Keratinocyte (primary cell): ENCODE data around the gene PRKCI. TPM values are rescaled to one million over a fixed set of nuclear protein-coding genes. Genes with fewer than 3 reads are reported as not detected.

Experiments used
- DNase-seq: peaks from one replicate; pipeline ENCODE4 v3.0.0-alpha.2; 2011; ENCODE audit warnings: low read depth, missing footprints, low spot score
- FAIRE-seq: peaks from 2 replicates; lab custom pipeline; 2011; peaks lifted over from hg19 to GRCh38; lab: Jason Lieb, UNC
- H2AFZ ChIP-seq: 2 replicates; pipeline ENCODE4 v1.6.0; 2012; ENCODE audit warnings: low read length, control low read depth, inconsistent platforms; ENCODE audit not compliant: control insufficient read depth
- H3K27ac ChIP-seq: 2 replicates; pipeline ENCODE4 v1.5.1; 2011; ENCODE audit warnings: low read length; ENCODE audit not compliant: control insufficient read depth, insufficient read depth
- H3K27me3 ChIP-seq: 3 replicates; pipeline ENCODE4 v1.6.0; 2011; ENCODE audit warnings: low read length; ENCODE audit not compliant: control insufficient read depth, insufficient read depth; ENCODE audit errors: extremely low read depth
- H3K36me3 ChIP-seq, 2 experiments: 2 replicates in 1 of 2; 3 replicates in 1 of 2; pipeline ENCODE4 v1.5.1; 2011; ENCODE audit warnings: low read length in 2 of 2, mild to moderate bottlenecking in 1 of 2; ENCODE audit not compliant: control insufficient read depth in 2 of 2, insufficient read depth in 2 of 2; ENCODE audit errors: extremely low read depth in 1 of 2
- H3K4me1 ChIP-seq: 3 replicates; pipeline ENCODE4 v1.5.1; 2011; ENCODE audit warnings: low read length; ENCODE audit not compliant: control insufficient read depth, insufficient read depth; ENCODE audit errors: extremely low read depth
- H3K4me2 ChIP-seq: 3 replicates; pipeline ENCODE4 v1.6.0; 2011; ENCODE audit warnings: low read depth, low read length; ENCODE audit not compliant: control insufficient read depth, insufficient read depth; ENCODE audit errors: extremely low read depth
- H3K4me3 ChIP-seq, 3 experiments: fragments of 200-600 bp in 1 of 3; sonication (generic) in 1 of 3; 2 replicates in 2 of 3; 3 replicates in 1 of 3; pipeline ENCODE4 v1.5.1; 2011 to 2016; ENCODE audit warnings: low read length in 3 of 3, mild to moderate bottlenecking in 3 of 3, control low read depth in 2 of 3, inconsistent platforms in 1 of 3, low read depth in 1 of 3, mixed read lengths in 1 of 3, mixed run types in 1 of 3, moderate library complexity in 1 of 3; ENCODE audit not compliant: control insufficient read depth in 2 of 3, insufficient read depth in 2 of 3; ENCODE audit errors: extremely low read depth in 1 of 3
- H3K79me2 ChIP-seq: 2 replicates; pipeline ENCODE4 v1.6.0; 2012; ENCODE audit warnings: low read length; ENCODE audit not compliant: control insufficient read depth, insufficient read depth
- H3K9ac ChIP-seq: 3 replicates; pipeline ENCODE4 v1.6.0; 2011; ENCODE audit warnings: low read length; ENCODE audit not compliant: control insufficient read depth, insufficient read depth; ENCODE audit errors: extremely low read depth
- H3K9me1 ChIP-seq: 3 replicates; pipeline ENCODE4 v1.6.0; 2011; ENCODE audit warnings: low read length; ENCODE audit not compliant: control insufficient read depth, insufficient read depth; ENCODE audit errors: extremely low read depth
- H3K9me3 ChIP-seq: 2 replicates; pipeline ENCODE4 v1.5.1; 2012; ENCODE audit warnings: low read depth, low read length; ENCODE audit not compliant: control insufficient read depth
- H4K20me1 ChIP-seq: 3 replicates; pipeline ENCODE4 v1.6.0; 2011; ENCODE audit warnings: low read length; ENCODE audit not compliant: control insufficient read depth, insufficient read depth; ENCODE audit errors: extremely low read depth
- EZH2 ChIP-seq: IDR thresholded peaks from one replicate; pipeline ENCODE4 v1.6.1; 2012; ENCODE audit warnings: inconsistent platforms, mild to moderate bottlenecking, low read length, moderate library complexity
- dilution Hi-C: fragments of 300-500 bp; cut with MboI; formaldehyde crosslinking; loops from one replicate; pipeline ENCODE4 v1.7.0; 2020; ENCODE audit warnings: low sequenced_read_pairs; ENCODE audit not compliant: extremely low pct_ligation_motif_present
- polyA plus RNA-seq, 5 experiments: library from polyadenylated mRNA; depleted of rRNA in 3 of 5; stranded (reverse) in 3 of 5; stranded (forward) in 1 of 5; unstranded in 1 of 5; fragments of >200 nt; gene quantifications; 1 replicate in 1 of 5; 2 replicates in 3 of 5; 3 replicates in 1 of 5; pipeline versions ENCODE4 v1.2.1 to v1.2.3, GENCODE V29; 2011 to 2012; ENCODE audit warnings: missing spikeins in 2 of 5, low read depth in 1 of 5, low replicate concordance in 1 of 5
- TF ChIP-seq, protein P1 (sequence below), 3 experiments: IDR thresholded peaks in 1 of 3; conservative IDR thresholded peaks in 1 of 3; optimal IDR thresholded peaks in 1 of 3; 2 replicates in 2 of 3; 3 replicates in 1 of 3; pipeline versions ENCODE3 to v1.5.1; 2011; ENCODE audit warnings: low read length in 3 of 3, mild to moderate bottlenecking in 3 of 3, moderate library complexity in 2 of 3, control low read depth in 1 of 3, inconsistent platforms in 1 of 3; ENCODE audit not compliant: insufficient read depth in 2 of 3; ENCODE audit errors: extremely low read depth in 1 of 3

The PRKCI gene
- polyA plus RNA-seq, 1 donor (not counting 4 experiments of a cell fraction or from before 2014, with no cell fraction given) = 53.5 TPM

DNA sequence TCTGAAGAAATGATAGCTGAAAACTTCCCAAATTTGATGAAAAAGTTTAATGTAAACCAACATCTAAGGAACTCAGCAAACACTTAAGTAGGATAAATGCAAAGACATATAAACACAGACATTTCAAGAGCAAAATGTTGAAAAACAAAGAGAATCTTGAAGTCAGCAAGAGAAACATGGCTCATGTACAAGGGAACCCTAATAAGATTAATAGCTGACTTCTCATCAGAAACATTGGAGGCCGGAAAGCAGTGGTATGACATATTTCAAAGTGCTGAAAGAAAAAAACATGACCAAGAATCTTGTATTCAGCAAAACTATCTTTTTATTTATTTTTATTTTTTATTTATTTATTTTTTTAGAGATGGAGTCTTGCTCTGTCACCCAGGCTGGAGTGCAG is 10.6 kb upstream of the PRKCI start:
- Histone ChIP-seq H3K4me2 (no peak overlapping the region), H3K27me3 (no peaks in the 10 kb centered on the region), H3K9me1 (no peaks in the 10 kb centered on the region), H3K27ac (no peak overlapping the region), H3K79me2 (no peaks in the 10 kb centered on the region), H3K9me3 (no peaks in the 10 kb centered on the region), H3K4me1 (no peaks in the 10 kb centered on the region), H3K4me3 (no peak overlapping the region), H2AFZ (no peak overlapping the region), H3K9ac (no peak overlapping the region), H4K20me1 (no peaks in the 10 kb centered on the region), H3K36me3 (no peaks in the 10 kb centered on the region)
- DNase-seq (no peak), FAIRE-seq (no peak)
- TF ChIP-seq EZH2 = no peak
- TF ChIP-seq, protein P1, sequence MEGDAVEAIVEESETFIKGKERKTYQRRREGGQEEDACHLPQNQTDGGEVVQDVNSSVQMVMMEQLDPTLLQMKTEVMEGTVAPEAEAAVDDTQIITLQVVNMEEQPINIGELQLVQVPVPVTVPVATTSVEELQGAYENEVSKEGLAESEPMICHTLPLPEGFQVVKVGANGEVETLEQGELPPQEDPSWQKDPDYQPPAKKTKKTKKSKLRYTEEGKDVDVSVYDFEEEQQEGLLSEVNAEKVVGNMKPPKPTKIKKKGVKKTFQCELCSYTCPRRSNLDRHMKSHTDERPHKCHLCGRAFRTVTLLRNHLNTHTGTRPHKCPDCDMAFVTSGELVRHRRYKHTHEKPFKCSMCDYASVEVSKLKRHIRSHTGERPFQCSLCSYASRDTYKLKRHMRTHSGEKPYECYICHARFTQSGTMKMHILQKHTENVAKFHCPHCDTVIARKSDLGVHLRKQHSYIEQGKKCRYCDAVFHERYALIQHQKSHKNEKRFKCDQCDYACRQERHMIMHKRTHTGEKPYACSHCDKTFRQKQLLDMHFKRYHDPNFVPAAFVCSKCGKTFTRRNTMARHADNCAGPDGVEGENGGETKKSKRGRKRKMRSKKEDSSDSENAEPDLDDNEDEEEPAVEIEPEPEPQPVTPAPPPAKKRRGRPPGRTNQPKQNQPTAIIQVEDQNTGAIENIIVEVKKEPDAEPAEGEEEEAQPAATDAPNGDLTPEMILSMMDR (optimal IDR thresholded peaks at IDR 0.05 in 1 of 3, IDR thresholded peaks at IDR 0.05 in 1 of 3, conservative IDR thresholded peaks at IDR 0.05 in 1 of 3; ENCODE audit: extremely low read depth in 1 of 3, insufficient read depth in 2 of 3, low read length in 3 of 3) = no peak
- dilution Hi-C loops = no loop called here

DNA sequence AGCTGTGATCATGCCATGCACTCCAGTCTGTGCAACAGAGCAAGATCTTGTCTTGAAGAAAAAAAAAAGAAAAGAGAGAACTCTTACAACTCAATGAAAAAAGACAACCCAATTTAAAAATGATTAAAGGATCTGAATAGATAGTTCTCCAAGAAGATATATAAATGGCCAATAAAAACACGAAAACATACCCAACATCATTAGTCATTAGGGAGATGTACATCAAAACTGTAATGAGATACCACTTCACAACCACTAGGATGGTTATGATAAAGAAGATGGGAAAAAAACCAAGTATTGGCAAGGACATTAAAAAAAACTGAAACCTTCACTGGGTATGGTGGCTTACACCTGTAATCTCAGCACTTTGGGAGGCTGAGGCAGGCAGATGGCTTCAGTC is 2.4 kb upstream of the PRKCI start:
- FAIRE-seq = no peak

More for the DNA sequence above, 2.4 kb upstream of the PRKCI start:
- Histone ChIP-seq H3K9ac (no peak overlapping the region), H3K9me3 (no peaks in the 10 kb centered on the region), H4K20me1 (no peaks in the 10 kb centered on the region), H3K4me1 (peaks cover 10% of the 10 kb centered on the region), H2AFZ (no peak overlapping the region), H3K36me3 (no peaks in the 10 kb centered on the region), H3K27me3 (no peaks in the 10 kb centered on the region), H3K79me2 (peaks cover 23% of the 10 kb centered on the region), H3K4me2 (no peak overlapping the region), H3K4me3 (no peak overlapping the region), H3K27ac (no peak overlapping the region), H3K9me1 (no peaks in the 10 kb centered on the region)
- TF ChIP-seq, protein P1 (optimal IDR thresholded peaks at IDR 0.05 in 1 of 3, IDR thresholded peaks at IDR 0.05 in 1 of 3, conservative IDR thresholded peaks at IDR 0.05 in 1 of 3; ENCODE audit: extremely low read depth in 1 of 3, insufficient read depth in 2 of 3, low read length in 3 of 3) = no peak
- no peak for TF ChIP-seq EZH2
- DNase-seq = no peak
- dilution Hi-C loops = no loop called here
